Ovary (tissue), 3 donors: Measurements from ENCODE around the gene CDKAL1.

Experiments
- POLR2A ChIP-seq: fragments of 450-650 bp; IDR thresholded peaks from one replicate; pipeline ENCODE4 v1.6.1; 2017; ENCODE audit warnings: antibody characterized with exemption, mild to moderate bottlenecking, moderate library complexity
- TF ChIP-seq, protein P1 (sequence below), 3 donors: fragments of 450-650 bp in 2 of 3; fragments of 200-600 bp in 1 of 3; IDR thresholded peaks; one replicate each; pipeline versions ENCODE4 v1.5.1 to v1.8.0; 2016 to 2022; ENCODE audit warnings: antibody characterized with exemption in 3 of 3, mild to moderate bottlenecking in 1 of 3
- donor health status: DM: no; HTN: no; CAD: no.

DNA sequence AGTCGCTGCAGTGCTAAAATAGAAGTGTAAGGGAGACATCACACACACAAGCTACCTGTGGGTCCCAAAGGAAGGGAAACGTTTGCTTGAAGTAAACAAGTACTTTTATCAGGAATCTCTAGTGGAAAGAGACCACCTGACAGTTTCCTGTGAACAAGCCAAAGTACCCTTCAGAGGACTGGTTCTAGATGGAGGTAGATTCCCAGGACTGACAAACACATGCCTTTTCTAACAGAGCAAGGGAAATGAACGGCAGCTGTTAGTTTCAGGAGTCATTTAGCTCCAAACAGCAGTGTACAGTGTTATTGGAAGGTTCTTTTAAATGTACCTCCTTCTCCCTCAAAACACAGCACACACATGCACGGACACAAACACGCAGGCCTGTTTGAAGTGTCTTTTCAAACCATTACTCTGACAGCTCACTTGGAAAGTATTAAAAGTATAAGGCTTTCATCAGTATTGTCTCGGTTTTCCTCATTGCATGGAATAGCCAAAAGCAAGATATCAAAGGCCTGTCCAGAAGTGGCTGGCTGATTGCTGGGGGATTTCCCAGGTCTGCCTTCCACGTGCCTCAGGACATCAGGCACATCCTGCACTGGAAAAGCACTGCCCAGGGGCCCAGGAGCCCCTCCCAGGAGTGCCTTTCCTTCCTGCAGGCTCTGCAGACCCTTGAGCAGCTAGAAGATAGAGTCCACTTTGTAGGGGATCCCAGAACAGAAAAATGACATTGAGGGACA is 666.0 kb downstream of the CDKAL1 start:
- TF ChIP-seq POLR2A, result no peak
- TF ChIP-seq, protein P1, sequence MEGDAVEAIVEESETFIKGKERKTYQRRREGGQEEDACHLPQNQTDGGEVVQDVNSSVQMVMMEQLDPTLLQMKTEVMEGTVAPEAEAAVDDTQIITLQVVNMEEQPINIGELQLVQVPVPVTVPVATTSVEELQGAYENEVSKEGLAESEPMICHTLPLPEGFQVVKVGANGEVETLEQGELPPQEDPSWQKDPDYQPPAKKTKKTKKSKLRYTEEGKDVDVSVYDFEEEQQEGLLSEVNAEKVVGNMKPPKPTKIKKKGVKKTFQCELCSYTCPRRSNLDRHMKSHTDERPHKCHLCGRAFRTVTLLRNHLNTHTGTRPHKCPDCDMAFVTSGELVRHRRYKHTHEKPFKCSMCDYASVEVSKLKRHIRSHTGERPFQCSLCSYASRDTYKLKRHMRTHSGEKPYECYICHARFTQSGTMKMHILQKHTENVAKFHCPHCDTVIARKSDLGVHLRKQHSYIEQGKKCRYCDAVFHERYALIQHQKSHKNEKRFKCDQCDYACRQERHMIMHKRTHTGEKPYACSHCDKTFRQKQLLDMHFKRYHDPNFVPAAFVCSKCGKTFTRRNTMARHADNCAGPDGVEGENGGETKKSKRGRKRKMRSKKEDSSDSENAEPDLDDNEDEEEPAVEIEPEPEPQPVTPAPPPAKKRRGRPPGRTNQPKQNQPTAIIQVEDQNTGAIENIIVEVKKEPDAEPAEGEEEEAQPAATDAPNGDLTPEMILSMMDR (IDR thresholded peaks at IDR 0.05), result no peak
